Adrenal gland (tissue), 12 donors: ENCODE data around the gene LNPEP. TPM values are rescaled to one million over a fixed set of nuclear protein-coding genes. Genes with fewer than 3 reads are reported as not detected.

ENCODE experiments used
- DNase-seq, 7 donors: peaks; one replicate each; pipeline ENCODE4 v3.0.0-alpha.2; 2019 to 2020
- H3K27ac ChIP-seq, 5 donors: fragments of 200-600 bp; sonication (generic) in 4 of 5; 1 replicate in 3 of 5; 2 replicates in 2 of 5; pipeline versions ENCODE4 v1.5.1 to v1.8.0; 2016 to 2020; ENCODE audit warnings: mild to moderate bottlenecking in 1 of 5
- H3K27me3 ChIP-seq: fragments of 200-600 bp; 2 replicates; pipeline ENCODE4 v1.8.0; 2021
- H3K36me3 ChIP-seq, 2 donors: fragments of 200-600 bp; replicated peaks in 1 of 2; 1 replicate in 1 of 2; 2 replicates in 1 of 2; pipeline versions ENCODE4 v1.5.1 to v1.8.0; 2018 to 2022
- H3K4me1 ChIP-seq, 2 donors: fragments of 200-600 bp; replicated peaks in 1 of 2; 1 replicate in 1 of 2; 2 replicates in 1 of 2; pipeline versions ENCODE4 v1.5.1 to v1.8.0; 2018 to 2021
- H3K4me3 ChIP-seq, 4 donors: fragments of 200-600 bp; sonication (generic) in 3 of 4; one replicate each; pipeline ENCODE4 v1.5.1; 2016 to 2018
- H3K9me3 ChIP-seq, 3 donors: fragments of 200-600 bp; sonication (generic) in 1 of 3; replicated peaks in 1 of 3; 1 replicate in 2 of 3; 2 replicates in 1 of 3; pipeline versions ENCODE4 v1.5.1 to v1.8.0; 2016 to 2021
- POLR2A ChIP-seq, 2 donors: fragments of 450-650 bp; IDR thresholded peaks; one replicate each; pipeline ENCODE4 v1.6.1; 2017; ENCODE audit warnings: antibody characterized with exemption in 2 of 2, mild to moderate bottlenecking in 2 of 2, moderate library complexity in 1 of 2
- WGBS, 4 donors: extraction: QIAGEN DNeasy Blood & Tissue Kit in 2 of 4; methylation state at CpG; one replicate each; pipeline versions ENCODE4 v1.1.5 to v1.1.7; 2013 to 2017; 5-methylcytosine and 5-hydroxymethylcytosine counted together
- intact Hi-C, 2 donors: fragments of 100-400 bp; cut with DNase I; formaldehyde crosslinking; loops; one replicate each; pipeline versions ENCODE4 v1.14.1 to v1.15.0; 2022 to 2023
- polyA plus RNA-seq, 3 donors: library from polyadenylated mRNA; stranded (reverse); fragments of 200-250 nt in 2 of 3; fragments of 350-450 nt in 1 of 3; fragmentation: Illumina TruSeq in 1 of 3; extraction: RNeasy Lipid Tissue Mini Kit (QIAGEN cat#74804) in 1 of 3; gene quantifications; one replicate each; pipeline ENCODE4 v1.2.3, GENCODE V29; 2013 to 2014
- total RNA-seq, 9 donors: library from RNA; depleted of rRNA in 4 of 9; stranded (reverse); fragments of >200 nt in 4 of 9; fragments of 120-200 nt in 1 of 9; fragmentation: NEBNext Ultra II Directional in 1 of 9; extraction: Animal tissue kit (Norgen Biotek cat#: 25700) in 1 of 9; gene quantifications; one replicate each; pipeline versions ENCODE4 v1.1.0 to v1.2.4, GENCODE V29; 2013 to 2023
- TF ChIP-seq, protein P1 (sequence below), 6 experiments: fragments of 450-650 bp in 4 of 6; fragments of 200-600 bp in 2 of 6; sonication (generic) in 1 of 6; IDR thresholded peaks; 1 replicate in 5 of 6; 2 replicates in 1 of 6; pipeline versions ENCODE4 v1.5.1 to v1.8.0; 2016 to 2021; ENCODE audit warnings: antibody characterized with exemption in 6 of 6, mild to moderate bottlenecking in 2 of 6, moderate library complexity in 1 of 6
- donor health status: healthy with polysubstance abuse.
- donor health status: Bipolar disorder and iron deficiency.
- donor health status: DM: yes; HTN: yes; CAD: no.
- donor health status: DM: no; HTN: no; CAD: no.
- donor health status: DM: no; HTN: no; CAD: no.
- donor health status: DM: yes; HTN: yes; CAD: no.

The LNPEP gene
- total and polyA plus RNA-seq, 12 donors, result 2.3 to 35.4 (median 20.8) TPM

DNA sequence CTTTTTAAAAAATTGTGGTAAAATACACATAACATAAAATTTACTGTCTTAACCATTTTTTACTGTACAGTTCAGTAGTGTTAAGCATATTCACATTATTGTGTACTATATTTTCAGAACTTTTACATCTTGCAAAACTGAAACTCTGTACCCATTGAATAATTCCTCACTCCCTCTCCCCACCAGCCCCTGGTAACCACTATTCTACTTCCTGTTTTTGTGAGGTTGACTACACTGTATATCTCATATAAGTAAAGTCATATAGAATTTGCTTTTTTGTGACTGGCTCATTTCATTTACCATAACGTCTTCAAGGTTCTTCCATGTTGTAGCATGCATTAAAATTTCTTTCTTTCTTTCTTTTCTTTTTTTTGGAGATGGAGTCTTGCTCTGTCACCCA lies 87.0 kb downstream of the LNPEP start:
- Histone ChIP-seq H3K4me3 (no peak overlapping the region), H3K4me1 (no peaks in the 10 kb centered on the region), H3K9me3 (no peaks in the 10 kb centered on the region), H3K27ac (no peak overlapping the region), H3K27me3 (no peaks in the 10 kb centered on the region), H3K36me3 (peaks cover 0 to 46% of the 10 kb centered on the region in 2 donors)
- intact Hi-C loops, result no loop called here
- no peak for DNase-seq
- TF ChIP-seq, protein P1, sequence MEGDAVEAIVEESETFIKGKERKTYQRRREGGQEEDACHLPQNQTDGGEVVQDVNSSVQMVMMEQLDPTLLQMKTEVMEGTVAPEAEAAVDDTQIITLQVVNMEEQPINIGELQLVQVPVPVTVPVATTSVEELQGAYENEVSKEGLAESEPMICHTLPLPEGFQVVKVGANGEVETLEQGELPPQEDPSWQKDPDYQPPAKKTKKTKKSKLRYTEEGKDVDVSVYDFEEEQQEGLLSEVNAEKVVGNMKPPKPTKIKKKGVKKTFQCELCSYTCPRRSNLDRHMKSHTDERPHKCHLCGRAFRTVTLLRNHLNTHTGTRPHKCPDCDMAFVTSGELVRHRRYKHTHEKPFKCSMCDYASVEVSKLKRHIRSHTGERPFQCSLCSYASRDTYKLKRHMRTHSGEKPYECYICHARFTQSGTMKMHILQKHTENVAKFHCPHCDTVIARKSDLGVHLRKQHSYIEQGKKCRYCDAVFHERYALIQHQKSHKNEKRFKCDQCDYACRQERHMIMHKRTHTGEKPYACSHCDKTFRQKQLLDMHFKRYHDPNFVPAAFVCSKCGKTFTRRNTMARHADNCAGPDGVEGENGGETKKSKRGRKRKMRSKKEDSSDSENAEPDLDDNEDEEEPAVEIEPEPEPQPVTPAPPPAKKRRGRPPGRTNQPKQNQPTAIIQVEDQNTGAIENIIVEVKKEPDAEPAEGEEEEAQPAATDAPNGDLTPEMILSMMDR (IDR thresholded peaks at IDR 0.05), result no peak
- TF ChIP-seq POLR2A (IDR thresholded peaks at IDR 0.05), result no peak
- WGBS, 4 donors, result 67 to 77% (median 72%) methylated on average over 1 of the region's 1 CpG

- Histone ChIP-seq H3K27me3 (no peaks in the 10 kb centered on the region), H3K4me1 (no peaks in the 10 kb centered on the region), H3K36me3 (peaks cover 0 to 57% of the 10 kb centered on the region in 2 donors), H3K9me3 (no peaks in the 10 kb centered on the region), H3K27ac (no peak overlapping the region), H3K4me3 (no peak overlapping the region)
- 93 to 99% (median 96%) methylated on average over 6 of the region's 6 CpGs for WGBS, 4 donors
- TF ChIP-seq, protein P1 (IDR thresholded peaks at IDR 0.05), result no peak
- TF ChIP-seq POLR2A (IDR thresholded peaks at IDR 0.05), result no peak
- intact Hi-C loops, result no loop called here
- DNase-seq, result no peak
Measured at GRCh38 chr5:97026721-97027120, 90.8 kb downstream of the LNPEP start.

DNA sequence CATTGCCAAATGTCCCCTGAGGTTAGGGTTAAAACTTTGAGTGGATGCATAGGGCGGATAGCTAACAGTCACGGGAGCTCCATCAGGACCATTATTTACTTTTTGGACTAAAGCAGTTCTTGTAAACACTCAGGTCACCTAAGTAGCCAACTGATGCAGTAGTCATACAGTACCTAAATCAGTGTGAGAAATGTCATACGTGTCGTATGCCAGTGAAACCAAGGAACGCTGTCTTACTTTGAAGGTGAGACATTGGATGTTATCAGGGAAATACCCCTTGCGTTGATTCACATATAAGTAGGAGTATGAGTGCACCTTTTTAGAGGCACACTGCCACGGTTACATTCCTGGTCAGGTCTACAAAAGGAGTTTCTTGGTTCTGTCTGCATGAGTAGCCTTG lies 101.9 kb downstream of the LNPEP start:
- Histone ChIP-seq H3K36me3 (no peaks in the 10 kb centered on the region), H3K27ac (no peak overlapping the region), H3K4me1 (no peaks in the 10 kb centered on the region), H3K4me3 (no peak overlapping the region), H3K27me3 (no peaks in the 10 kb centered on the region), H3K9me3 (no peaks in the 10 kb centered on the region)
- TF ChIP-seq POLR2A (IDR thresholded peaks at IDR 0.05), result no peak
- TF ChIP-seq, protein P1 (IDR thresholded peaks at IDR 0.05), result no peak
- WGBS, 4 donors, result 80 to 86% (median 82%) methylated on average over 7 of the region's 7 CpGs
- DNase-seq, result no peak
- intact Hi-C loops, result no loop called here

- no peak for TF ChIP-seq POLR2A (IDR thresholded peaks at IDR 0.05)
- TF ChIP-seq, protein P1 (IDR thresholded peaks at IDR 0.05), result no peak
- 92 to 98% (median 98%) methylated on average over 4 of the region's 4 CpGs for WGBS, 4 donors
Measured at GRCh38 chr5:97041239-97041638, 105.4 kb downstream of the LNPEP start.

More at GRCh38 chr5:97041239-97041638, 105.4 kb downstream of the LNPEP start:
- H3K4me1 ChIP-seq, result no peaks in the 10 kb centered on the region
- H3K27me3 ChIP-seq, result no peaks in the 10 kb centered on the region
- intact Hi-C loops, result no loop called here
- H3K4me3 ChIP-seq, result no peak overlapping the region
- H3K36me3 ChIP-seq, result no peaks in the 10 kb centered on the region
- H3K9me3 ChIP-seq, result no peaks in the 10 kb centered on the region
- no peak overlapping the region for H3K27ac ChIP-seq
- DNase-seq, result no peak
